NCI-H187 treated with DMSO at 0.1 percent for 48 hours (cell line): ENCODE measurements around the gene TMEM250.
A peak's percentile ranks its signal among the peaks of the same experiment; 100 is the strongest.
"Not testable (repeated sequence)": the region's sequence is repeated elsewhere in the genome, so short reads cannot be mapped to it uniquely, and the experiment has no call there.

Source experiments
- DNase-seq: peaks from one replicate; lab custom pipeline; 2025; lab: John Stamatoyannopoulos, UW

Gene TMEM250

DNA sequence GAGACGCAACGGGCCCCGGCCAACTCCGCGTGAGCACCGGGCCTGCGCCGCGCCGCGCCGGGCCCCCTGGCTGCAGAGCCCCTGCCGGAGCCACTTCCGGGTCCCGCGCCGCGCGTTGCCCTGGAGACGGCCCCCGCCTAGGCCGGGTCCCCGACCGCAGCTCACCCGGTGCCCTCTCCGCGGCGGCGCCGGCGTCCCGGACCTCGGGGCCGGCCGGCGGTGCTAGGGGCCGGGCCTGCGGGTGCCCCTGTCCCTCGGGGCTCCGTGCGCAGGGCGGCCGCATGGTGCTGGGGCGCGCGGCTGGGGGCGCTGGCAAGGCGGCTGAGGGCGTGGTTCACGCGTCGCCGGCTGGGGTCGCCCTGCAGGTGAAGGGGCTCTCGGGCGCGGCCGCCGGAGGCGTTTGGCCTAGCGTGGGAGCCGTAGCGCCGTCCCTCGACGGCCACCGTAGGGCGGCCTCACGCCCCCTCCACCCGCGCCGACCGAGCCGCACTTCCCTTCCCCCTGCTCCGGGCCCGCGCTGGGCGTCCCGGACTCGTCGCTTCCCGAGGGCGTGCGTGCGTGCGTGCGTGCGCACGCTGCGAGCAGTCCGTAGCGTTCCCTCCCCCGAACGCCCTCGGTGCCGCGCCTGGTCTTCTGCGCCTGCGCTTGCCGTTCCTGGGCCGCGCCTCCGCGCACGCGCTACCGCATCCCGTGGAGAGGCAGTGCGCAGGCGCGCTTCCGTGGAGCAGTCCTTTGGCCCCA, at the start of gene TMEM250:
TMEM250 (minus strand) TSS at position 556 of the 741 bp plus-strand sequence. CDS start 1,975 bp downstream, outside the sequence.
- peak; percentile 28 for DNase-seq

GRCh38 chr9:136163248-136163850, 44.7 kb upstream of the TMEM250 start:
- no peak for DNase-seq

DNA sequence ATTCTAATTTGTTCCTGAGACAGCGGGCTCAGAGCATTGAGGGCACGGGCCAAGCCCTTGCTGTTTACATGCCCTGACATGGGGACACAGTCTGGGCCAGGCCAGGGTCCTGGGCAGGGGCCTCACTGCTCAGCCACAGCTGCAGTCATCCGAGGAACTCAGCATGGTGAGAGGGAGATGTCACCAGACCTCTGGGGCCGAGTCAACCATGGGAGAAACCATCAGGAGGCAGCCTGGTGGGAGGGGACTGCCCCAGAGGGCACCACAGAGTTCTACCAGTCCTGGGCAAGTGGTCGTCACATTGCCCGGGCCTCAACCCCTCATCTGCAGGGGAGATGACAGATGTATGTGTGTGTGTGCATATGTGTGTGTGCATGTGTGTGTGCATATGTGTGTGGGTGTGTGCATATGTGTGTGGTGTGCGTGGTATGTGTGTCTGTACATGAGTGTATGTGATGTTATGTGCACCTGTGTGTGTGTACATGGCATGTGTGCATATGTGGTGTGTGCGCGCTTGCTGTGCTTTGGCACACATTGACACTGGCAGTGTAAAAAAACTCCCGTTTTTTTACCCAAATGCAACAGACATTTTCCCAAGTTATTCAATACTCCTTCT, 42.4 kb upstream of the TMEM250 start:
- no peak for DNase-seq

- no peak for DNase-seq
These were observed 41.7 kb upstream of the TMEM250 start for GRCh38 chr9:136160381-136160841.

DNA sequence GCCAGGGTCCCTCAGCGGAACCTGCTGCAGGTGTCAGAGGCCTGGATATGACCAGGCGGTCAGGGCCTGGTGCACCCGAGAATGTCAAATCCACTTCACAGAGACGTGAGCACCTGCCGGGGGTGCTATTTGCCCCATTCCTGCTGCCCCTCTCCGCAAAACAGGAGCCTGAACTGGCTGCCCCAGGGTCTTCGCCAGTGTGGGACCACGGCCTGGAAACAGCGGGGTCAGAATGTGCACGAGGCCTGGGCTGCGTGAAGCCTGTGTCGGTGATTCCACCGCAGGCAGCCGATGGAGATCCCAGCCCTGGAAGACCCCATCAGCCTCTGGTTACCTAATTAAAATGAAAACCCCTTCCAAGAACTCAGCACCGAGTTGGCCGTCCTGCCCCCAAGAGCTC, 41.2 kb upstream of the TMEM250 start:
- no peak for DNase-seq

GRCh38 chr9:136157477-136158265, 39.0 kb upstream of the TMEM250 start:
- DNase-seq: no peak

- no peak for DNase-seq
These were observed 37.8 kb upstream of the TMEM250 start for GRCh38 chr9:136156209-136157120.

- DNase-seq: no peak
These were observed 36.9 kb upstream of the TMEM250 start for GRCh38 chr9:136155576-136155975.

- no peak for DNase-seq
These were observed 36.3 kb upstream of the TMEM250 start for GRCh38 chr9:136154943-136155342.

DNA sequence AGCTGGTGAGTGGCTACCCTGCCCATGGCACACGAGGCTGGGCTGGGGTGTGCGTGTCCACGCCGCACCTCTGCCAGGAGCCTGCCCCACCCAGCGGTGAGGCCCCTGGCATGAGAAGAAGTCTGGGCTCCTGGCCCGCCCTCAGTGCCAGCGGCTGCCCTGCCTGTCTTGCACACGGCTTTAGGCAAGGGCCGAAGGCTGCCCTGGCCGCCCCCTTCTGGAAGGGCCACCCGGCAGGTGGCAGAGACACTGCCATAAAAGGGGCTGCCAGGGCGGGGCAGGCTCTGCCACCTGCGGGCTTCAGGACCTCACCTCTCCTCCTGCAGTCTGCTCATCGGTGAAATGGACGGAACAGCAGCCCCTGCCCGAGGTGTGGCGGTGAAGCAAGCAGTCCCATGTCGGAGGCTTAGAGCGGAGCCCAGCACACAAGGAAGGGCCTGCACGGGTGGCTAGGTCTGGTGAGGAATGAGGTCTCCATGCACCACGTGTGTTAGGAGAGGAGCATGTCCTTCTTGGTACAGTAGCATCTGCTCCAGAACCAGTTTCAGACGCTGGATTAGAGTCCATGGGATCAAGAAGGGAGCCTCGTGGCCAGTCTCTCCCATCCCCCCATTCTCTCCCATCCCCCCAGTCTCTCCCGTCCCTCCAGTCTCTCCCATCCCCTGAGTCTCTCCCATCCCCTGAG, 34.8 kb upstream of the TMEM250 start:
- no peak for DNase-seq

DNA sequence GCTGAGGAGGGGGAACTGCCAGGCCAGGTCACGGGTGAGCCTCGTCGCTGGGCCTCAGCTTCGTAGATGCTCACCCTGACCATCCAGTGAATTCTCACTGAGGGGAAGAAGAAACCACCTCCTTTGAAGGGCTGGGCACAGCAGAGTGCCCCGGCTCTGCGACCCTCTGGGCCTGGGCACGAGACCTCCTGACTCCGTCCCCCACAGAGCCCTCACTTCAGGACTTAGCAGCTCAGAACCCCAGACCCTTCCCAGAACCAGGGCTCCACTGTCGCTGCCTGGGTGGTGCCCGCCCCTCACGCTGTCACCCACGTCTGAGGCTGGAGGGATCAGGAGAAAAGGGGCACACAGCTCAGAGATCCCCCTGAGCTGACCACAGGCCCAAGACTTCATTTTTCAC, 34.3 kb upstream of the TMEM250 start:
- no peak for DNase-seq

DNA sequence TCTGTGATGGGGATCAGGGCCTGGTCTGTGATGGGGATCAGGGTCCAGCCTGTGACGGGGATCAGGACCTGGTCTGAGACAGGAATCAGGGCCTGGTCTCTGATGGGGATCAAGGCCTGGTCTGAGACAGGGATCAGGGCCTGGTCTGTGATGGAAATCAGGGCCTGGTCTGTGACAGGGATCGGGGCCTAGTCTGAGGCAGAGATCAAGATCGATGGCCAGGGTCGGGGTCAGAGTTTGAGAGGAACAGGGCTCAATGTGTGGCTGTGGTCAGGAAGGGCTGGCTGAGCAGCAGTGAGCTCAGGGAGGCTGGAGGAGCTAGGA, 33.8 kb upstream of the TMEM250 start:
- DNase-seq: no peak

- no peak for DNase-seq
These were observed 33.3 kb upstream of the TMEM250 start for GRCh38 chr9:136151848-136152542.

GRCh38 chr9:136151214-136151804, 32.6 kb upstream of the TMEM250 start:
- no peak for DNase-seq

DNA sequence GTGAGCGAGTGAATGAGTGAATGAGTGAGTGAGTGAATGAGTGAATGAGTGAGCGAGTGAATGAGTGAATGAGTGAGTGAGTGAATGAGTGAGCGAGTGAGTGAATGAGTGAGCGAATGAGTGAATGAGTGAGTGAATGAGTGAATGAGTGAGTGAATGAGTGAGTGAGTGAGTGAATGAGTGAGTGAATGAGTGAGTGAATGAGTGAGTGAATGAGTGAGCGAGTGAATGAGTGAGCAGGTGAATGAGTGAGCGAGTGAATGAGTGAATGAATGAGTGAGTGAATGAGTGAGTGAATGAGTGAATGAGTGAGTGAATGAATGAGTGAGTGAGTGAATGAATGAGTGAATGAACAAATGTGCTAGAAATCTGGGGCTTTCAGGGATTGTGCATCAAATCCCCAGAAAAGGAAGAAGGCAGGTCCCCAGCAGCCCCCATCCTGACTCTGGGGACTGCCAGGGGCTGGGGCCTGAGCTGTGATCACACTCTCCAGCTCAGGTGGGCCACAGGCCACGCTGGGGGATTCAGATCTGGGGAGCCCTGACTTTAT, 32.1 kb upstream of the TMEM250 start:
- DNase-seq: not testable (repeated sequence)

DNA sequence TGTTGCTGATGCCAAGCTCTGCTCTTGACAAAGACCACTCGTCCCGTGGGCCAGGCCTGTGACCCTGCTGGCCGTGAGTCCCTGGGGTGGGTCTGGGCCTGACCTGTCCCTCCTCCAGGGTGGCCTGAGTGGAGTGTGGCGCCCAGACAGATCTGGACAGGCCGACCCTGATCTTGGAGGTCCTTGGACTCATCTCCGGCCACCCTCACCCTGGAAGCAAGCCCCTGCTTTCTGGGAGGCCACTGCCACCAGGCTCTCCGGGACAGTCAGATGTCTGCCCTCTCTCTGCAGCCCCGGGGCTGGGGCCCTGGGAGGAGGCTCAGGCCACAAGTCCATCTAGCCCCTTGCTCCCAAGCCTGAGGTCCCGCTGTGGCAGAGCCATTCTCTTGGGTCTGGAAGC, 31.2 kb upstream of the TMEM250 start:
- DNase-seq: no peak

DNA sequence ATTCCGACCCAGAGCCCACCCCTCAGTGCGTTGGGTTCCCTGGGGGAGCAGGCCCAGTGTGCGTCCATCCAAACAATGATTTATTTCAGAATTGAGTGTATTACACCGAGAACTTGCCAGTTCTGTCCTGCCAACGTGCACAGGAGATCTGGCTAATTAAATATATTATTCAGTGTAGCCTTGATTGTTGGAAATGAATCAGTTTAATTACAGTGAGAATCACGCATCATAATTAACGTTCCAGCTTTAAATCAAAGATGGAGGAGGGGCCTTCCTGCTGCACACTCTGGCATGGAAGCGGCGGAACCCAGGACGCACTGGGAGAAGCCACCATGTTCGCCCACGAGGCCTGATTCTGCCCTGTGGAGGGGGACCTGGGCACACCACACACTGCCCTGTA, 30.7 kb upstream of the TMEM250 start:
- no peak for DNase-seq

GRCh38 chr9:136148766-136149165, 30.1 kb upstream of the TMEM250 start:
- no peak for DNase-seq

- DNase-seq: no peak
These were observed 29.4 kb upstream of the TMEM250 start for GRCh38 chr9:136147890-136148714.
